GM23338 (cell line): ENCODE measurements around the gene NNT. TPM values are rescaled to one million over a fixed set of nuclear protein-coding genes. Genes with fewer than 3 reads are reported as not detected.

Experiments used
- ATAC-seq: fragments of 200-7000 bp; cut with Tn5 transposase; 3 replicates; pipeline ENCODE4 v1.9.1; 2020
- DNase-seq: peaks from one replicate; pipeline ENCODE4 v3.0.0-alpha.2; 2015; ENCODE audit warnings: low spot score
- H2AFZ ChIP-seq: fragments of 200-600 bp; sonication (generic); 2 replicates; pipeline ENCODE4 v1.8.0; 2016; ENCODE audit warnings: antibody characterized with exemption, mild to moderate bottlenecking, moderate library complexity
- H3F3A ChIP-seq: fragments of 200-600 bp; sonication (generic); replicated peaks from 2 replicates; pipeline ENCODE4 v1.8.0; 2017; ENCODE audit warnings: antibody characterized with exemption, mixed run types, low read depth
- H3K27ac ChIP-seq: fragments of 200-600 bp; sonication (generic); 2 replicates; pipeline ENCODE4 v1.6.1; 2016; ENCODE audit warnings: low read depth
- H3K27me3 ChIP-seq: fragments of 200-600 bp; sonication (generic); 2 replicates; pipeline ENCODE4 v1.8.0; 2016; ENCODE audit warnings: mild to moderate bottlenecking, mixed run types, moderate library complexity; ENCODE audit not compliant: insufficient read depth
- H3K36me3 ChIP-seq: fragments of 200-600 bp; sonication (generic); 2 replicates; pipeline ENCODE4 v1.8.0; 2016; ENCODE audit warnings: mild to moderate bottlenecking; ENCODE audit not compliant: insufficient read depth
- H3K4me1 ChIP-seq: fragments of 200-600 bp; sonication (generic); 2 replicates; pipeline ENCODE4 v1.8.0; 2016; ENCODE audit warnings: mild to moderate bottlenecking, moderate library complexity; ENCODE audit not compliant: insufficient read depth
- H3K4me2 ChIP-seq: fragments of 200-600 bp; sonication (generic); 2 replicates; pipeline ENCODE4 v1.7.1; 2017; ENCODE audit warnings: mixed run types
- H3K4me3 ChIP-seq: fragments of 200-600 bp; sonication (generic); 2 replicates; pipeline ENCODE4 v1.6.1; 2016; ENCODE audit warnings: mixed run types
- H3K79me2 ChIP-seq: fragments of 200-600 bp; sonication (generic); replicated peaks from 2 replicates; pipeline ENCODE4 v1.8.0; 2017; ENCODE audit warnings: mild to moderate bottlenecking; ENCODE audit not compliant: insufficient read depth
- H3K9me2 ChIP-seq: fragments of 200-600 bp; sonication (generic); 2 replicates; pipeline ENCODE4 v1.8.0; 2017; ENCODE audit not compliant: insufficient read depth
- H4K20me1 ChIP-seq: fragments of 200-600 bp; sonication (generic); replicated peaks from 2 replicates; pipeline ENCODE4 v1.8.0; 2017; ENCODE audit warnings: mild to moderate bottlenecking; ENCODE audit not compliant: insufficient read depth
- H3K27ac Mint-ChIP-seq: 2 replicates; pipeline ENCODE4 v1.8.0; 2020; ENCODE audit warnings: inconsistent platforms, mild to moderate bottlenecking, moderate library complexity, mixed read lengths
- H3K27me3 Mint-ChIP-seq: 3 replicates; pipeline ENCODE4 v1.8.0; 2022; ENCODE audit warnings: low read depth, mild to moderate bottlenecking, moderate library complexity, mixed read lengths, inconsistent platforms; ENCODE audit not compliant: insufficient read depth, poor library complexity
- H3K36me3 Mint-ChIP-seq: 3 replicates; pipeline ENCODE4 v1.8.0; 2021; ENCODE audit warnings: low read depth, mild to moderate bottlenecking, inconsistent platforms, moderate library complexity, mixed read lengths
- H3K4me1 Mint-ChIP-seq: 3 replicates; pipeline ENCODE4 v1.8.0; 2020; ENCODE audit warnings: mild to moderate bottlenecking, inconsistent platforms, mixed read lengths
- H3K4me3 Mint-ChIP-seq: 3 replicates; pipeline ENCODE4 v1.8.0; 2021; ENCODE audit warnings: moderate library complexity, mild to moderate bottlenecking, inconsistent platforms, mixed read lengths
- H3K9me3 Mint-ChIP-seq: 3 replicates; pipeline ENCODE4 v1.8.0; 2020; ENCODE audit warnings: moderate library complexity, mild to moderate bottlenecking, inconsistent platforms, mixed read lengths
- CREB1 ChIP-seq: fragments of 250-450 bp; sonication (Bioruptor Pico); IDR thresholded peaks from 2 replicates; pipeline ENCODE4 v1.5.0; 2020; ENCODE audit warnings: low read depth, mild to moderate bottlenecking, moderate library complexity
- JUNB ChIP-seq: IDR thresholded peaks from one replicate; pipeline ENCODE4 v1.6.1; 2016; ENCODE audit warnings: antibody characterized with exemption; ENCODE audit not compliant: unreplicated experiment
- NANOG ChIP-seq: IDR thresholded peaks from 2 replicates; pipeline ENCODE4 v1.6.1; 2016; ENCODE audit warnings: antibody characterized with exemption, borderline replicate concordance
- STAT1 ChIP-seq: IDR thresholded peaks from one replicate; pipeline ENCODE4 v1.6.1; 2016; ENCODE audit warnings: antibody characterized with exemption; ENCODE audit not compliant: unreplicated experiment
- ZNF331 ChIP-seq: fragments of 250-450 bp; sonication (Bioruptor Pico); IDR thresholded peaks from 2 replicates; pipeline ENCODE4 v1.5.0; 2020; ENCODE audit warnings: low read depth, mild to moderate bottlenecking, moderate library complexity
- polyA plus RNA-seq: library from polyadenylated mRNA; unstranded; fragments of >200 nt; fragmentation: Nextera tagmentation; extraction: Ambion mirVana; gene quantifications from 2 replicates; pipeline ENCODE4 v1.2.1, GENCODE V29; 2016
- total RNA-seq: library from RNA; depleted of rRNA; stranded (reverse); fragments of >200 nt; shearing (Covaris generic); gene quantifications from 2 replicates; pipeline ENCODE4 v1.2.3, GENCODE V29; 2014
- TF ChIP-seq, protein P1 (sequence below): fragments of 250-450 bp; sonication (Bioruptor Pico); IDR thresholded peaks from 2 replicates; pipeline ENCODE4 v1.5.0; 2020; ENCODE audit warnings: mild to moderate bottlenecking, moderate library complexity
- TF ChIP-seq, protein P2 (sequence below), 2 experiments: fragments of 200-600 bp in 1 of 2; sonication (generic) in 1 of 2; conservative IDR thresholded peaks; 2 replicates each; pipeline versions ENCODE4 v1.5.1 to v1.6.1; 2016 to 2017; ENCODE audit warnings: antibody characterized with exemption in 2 of 2, low read depth in 2 of 2, mild to moderate bottlenecking in 2 of 2, moderate library complexity in 1 of 2

The NNT gene
- total and polyA plus RNA-seq, 2 experiments from 2014 or later = 10.8 to 15.9 TPM

DNA sequence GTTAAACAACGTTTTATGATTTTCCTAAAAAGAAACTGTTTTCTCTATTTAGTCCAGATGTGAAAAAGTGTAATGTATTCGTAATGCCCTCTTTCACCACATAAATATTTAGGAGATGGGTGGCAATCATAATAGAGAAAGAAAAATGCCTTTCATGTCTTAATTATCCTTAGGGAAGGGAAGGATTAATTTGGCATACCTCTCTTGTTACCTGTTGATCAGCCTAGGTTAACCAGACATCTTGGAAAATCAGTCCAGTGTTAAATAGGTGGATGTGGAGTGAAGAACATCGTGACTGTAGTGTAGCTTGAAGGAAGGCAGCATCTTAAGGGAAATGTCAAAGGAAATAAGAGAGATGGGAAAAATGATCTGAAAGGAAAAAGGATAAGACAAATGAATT lies 76.2 kb downstream of the NNT start:
- Histone ChIP-seq H3F3A (no peaks in the 10 kb centered on the region), H2AFZ (no peak overlapping the region), H3K27ac (no peak overlapping the region), H3K27me3 (no peaks in the 10 kb centered on the region), H3K4me2 (no peak overlapping the region), H3K4me1 (no peaks in the 10 kb centered on the region), H3K9me2 (no peaks in the 10 kb centered on the region), H3K79me2 (no peaks in the 10 kb centered on the region), H3K4me3 (no peak overlapping the region), H4K20me1 (no peaks in the 10 kb centered on the region), H3K36me3 (no peaks in the 10 kb centered on the region)
- no peaks in the 10 kb centered on the region for H3K36me3 Mint-ChIP-seq
- no peaks in the 10 kb centered on the region for H3K4me1 Mint-ChIP-seq
- DNase-seq = no peak
- H3K27ac Mint-ChIP-seq = no peak overlapping the region
- H3K4me3 Mint-ChIP-seq = no peak overlapping the region
- H3K27me3 Mint-ChIP-seq = no peaks in the 10 kb centered on the region
- TF ChIP-seq JUNB = no peak
- TF ChIP-seq, protein P1, sequence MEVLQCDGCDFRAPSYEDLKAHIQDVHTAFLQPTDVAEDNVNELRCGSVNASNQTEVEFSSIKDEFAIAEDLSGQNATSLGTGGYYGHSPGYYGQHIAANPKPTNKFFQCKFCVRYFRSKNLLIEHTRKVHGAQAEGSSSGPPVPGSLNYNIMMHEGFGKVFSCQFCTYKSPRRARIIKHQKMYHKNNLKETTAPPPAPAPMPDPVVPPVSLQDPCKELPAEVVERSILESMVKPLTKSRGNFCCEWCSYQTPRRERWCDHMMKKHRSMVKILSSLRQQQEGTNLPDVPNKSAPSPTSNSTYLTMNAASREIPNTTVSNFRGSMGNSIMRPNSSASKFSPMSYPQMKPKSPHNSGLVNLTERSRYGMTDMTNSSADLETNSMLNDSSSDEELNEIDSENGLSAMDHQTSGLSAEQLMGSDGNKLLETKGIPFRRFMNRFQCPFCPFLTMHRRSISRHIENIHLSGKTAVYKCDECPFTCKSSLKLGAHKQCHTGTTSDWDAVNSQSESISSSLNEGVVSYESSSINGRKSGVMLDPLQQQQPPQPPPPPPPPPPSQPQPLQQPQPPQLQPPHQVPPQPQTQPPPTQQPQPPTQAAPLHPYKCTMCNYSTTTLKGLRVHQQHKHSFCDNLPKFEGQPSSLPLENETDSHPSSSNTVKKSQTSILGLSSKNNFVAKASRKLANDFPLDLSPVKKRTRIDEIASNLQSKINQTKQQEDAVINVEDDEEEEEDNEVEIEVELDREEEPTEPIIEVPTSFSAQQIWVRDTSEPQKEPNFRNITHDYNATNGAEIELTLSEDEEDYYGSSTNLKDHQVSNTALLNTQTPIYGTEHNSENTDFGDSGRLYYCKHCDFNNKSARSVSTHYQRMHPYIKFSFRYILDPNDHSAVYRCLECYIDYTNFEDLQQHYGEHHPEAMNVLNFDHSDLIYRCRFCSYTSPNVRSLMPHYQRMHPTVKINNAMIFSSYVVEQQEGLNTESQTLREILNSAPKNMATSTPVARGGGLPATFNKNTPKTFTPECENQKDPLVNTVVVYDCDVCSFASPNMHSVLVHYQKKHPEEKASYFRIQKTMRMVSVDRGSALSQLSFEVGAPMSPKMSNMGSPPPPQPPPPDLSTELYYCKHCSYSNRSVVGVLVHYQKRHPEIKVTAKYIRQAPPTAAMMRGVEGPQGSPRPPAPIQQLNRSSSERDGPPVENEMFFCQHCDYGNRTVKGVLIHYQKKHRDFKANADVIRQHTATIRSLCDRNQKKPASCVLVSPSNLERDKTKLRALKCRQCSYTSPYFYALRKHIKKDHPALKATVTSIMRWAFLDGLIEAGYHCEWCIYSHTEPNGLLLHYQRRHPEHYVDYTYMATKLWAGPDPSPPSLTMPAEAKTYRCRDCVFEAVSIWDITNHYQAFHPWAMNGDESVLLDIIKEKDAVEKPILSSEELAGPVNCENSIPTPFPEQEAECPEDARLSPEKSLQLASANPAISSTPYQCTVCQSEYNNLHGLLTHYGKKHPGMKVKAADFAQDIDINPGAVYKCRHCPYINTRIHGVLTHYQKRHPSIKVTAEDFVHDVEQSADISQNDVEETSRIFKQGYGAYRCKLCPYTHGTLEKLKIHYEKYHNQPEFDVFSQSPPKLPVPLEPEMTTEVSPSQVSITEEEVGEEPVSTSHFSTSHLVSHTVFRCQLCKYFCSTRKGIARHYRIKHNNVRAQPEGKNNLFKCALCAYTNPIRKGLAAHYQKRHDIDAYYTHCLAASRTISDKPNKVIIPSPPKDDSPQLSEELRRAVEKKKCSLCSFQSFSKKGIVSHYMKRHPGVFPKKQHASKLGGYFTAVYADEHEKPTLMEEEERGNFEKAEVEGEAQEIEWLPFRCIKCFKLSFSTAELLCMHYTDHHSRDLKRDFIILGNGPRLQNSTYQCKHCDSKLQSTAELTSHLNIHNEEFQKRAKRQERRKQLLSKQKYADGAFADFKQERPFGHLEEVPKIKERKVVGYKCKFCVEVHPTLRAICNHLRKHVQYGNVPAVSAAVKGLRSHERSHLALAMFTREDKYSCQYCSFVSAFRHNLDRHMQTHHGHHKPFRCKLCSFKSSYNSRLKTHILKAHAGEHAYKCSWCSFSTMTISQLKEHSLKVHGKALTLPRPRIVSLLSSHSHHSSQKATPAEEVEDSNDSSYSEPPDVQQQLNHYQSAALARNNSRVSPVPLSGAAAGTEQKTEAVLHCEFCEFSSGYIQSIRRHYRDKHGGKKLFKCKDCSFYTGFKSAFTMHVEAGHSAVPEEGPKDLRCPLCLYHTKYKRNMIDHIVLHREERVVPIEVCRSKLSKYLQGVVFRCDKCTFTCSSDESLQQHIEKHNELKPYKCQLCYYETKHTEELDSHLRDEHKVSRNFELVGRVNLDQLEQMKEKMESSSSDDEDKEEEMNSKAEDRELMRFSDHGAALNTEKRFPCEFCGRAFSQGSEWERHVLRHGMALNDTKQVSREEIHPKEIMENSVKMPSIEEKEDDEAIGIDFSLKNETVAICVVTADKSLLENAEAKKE (CRISPR knock-in tag) = no peak
- no peak for TF ChIP-seq NANOG
- no peak for TF ChIP-seq STAT1
- no peak for ATAC-seq
- H3K9me3 Mint-ChIP-seq = no peaks in the 10 kb centered on the region

DNA sequence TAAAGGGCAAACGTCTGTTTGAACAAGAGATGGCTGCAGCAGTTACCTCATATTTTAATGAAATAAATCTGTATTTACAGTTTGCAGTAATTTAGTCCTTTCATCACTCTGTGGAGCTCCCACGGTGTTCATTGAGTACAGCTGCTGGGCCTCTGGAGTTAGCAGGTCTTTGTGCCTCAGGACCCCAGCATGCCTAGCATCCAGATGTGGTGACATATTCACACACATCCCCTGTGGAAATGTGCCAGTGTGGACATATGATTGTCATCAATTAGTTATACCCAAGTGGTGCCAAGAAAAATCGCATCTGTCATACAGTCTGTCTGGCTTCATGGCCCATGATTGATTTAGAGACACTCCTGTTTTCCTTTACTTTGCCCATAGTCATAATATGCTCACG lies 77.3 kb downstream of the NNT start:
- Mint-ChIP-seq H3K27me3 (no peaks in the 10 kb centered on the region), H3K36me3 (no peaks in the 10 kb centered on the region), H3K27ac (no peak overlapping the region), H3K4me1 (no peaks in the 10 kb centered on the region), H3K4me3 (no peak overlapping the region), H3K9me3 (no peaks in the 10 kb centered on the region)
- H3K27me3 ChIP-seq = no peaks in the 10 kb centered on the region
- no peaks in the 10 kb centered on the region for H3K36me3 ChIP-seq
- H3F3A ChIP-seq = no peaks in the 10 kb centered on the region
- DNase-seq (no peak), ATAC-seq (no peak)
- H3K9me2 ChIP-seq = no peaks in the 10 kb centered on the region
- no peak overlapping the region for H2AFZ ChIP-seq
- H3K27ac ChIP-seq = no peak overlapping the region
- H4K20me1 ChIP-seq = no peaks in the 10 kb centered on the region
- no peak overlapping the region for H3K4me3 ChIP-seq
- H3K79me2 ChIP-seq = no peaks in the 10 kb centered on the region
- no peaks in the 10 kb centered on the region for H3K4me1 ChIP-seq
- no peak overlapping the region for H3K4me2 ChIP-seq
- TF ChIP-seq ZNF331 (CRISPR knock-in tag) = no peak
- TF ChIP-seq, protein P2, sequence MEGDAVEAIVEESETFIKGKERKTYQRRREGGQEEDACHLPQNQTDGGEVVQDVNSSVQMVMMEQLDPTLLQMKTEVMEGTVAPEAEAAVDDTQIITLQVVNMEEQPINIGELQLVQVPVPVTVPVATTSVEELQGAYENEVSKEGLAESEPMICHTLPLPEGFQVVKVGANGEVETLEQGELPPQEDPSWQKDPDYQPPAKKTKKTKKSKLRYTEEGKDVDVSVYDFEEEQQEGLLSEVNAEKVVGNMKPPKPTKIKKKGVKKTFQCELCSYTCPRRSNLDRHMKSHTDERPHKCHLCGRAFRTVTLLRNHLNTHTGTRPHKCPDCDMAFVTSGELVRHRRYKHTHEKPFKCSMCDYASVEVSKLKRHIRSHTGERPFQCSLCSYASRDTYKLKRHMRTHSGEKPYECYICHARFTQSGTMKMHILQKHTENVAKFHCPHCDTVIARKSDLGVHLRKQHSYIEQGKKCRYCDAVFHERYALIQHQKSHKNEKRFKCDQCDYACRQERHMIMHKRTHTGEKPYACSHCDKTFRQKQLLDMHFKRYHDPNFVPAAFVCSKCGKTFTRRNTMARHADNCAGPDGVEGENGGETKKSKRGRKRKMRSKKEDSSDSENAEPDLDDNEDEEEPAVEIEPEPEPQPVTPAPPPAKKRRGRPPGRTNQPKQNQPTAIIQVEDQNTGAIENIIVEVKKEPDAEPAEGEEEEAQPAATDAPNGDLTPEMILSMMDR (conservative IDR thresholded peaks at IDR 0.05; ENCODE audit: low read depth in 2 of 2) = no peak
- TF ChIP-seq CREB1 = no peak
